ENCODE results near the gene RFXANK. TPM values are rescaled to one million over a fixed set of nuclear protein-coding genes. Genes with fewer than 3 reads are reported as not detected.
"Not testable (repeated sequence)": the region's sequence is repeated elsewhere in the genome, so short reads cannot be mapped to it uniquely, and the experiment has no call there.

Gene RFXANK
- total RNA-seq = 100 to 1,000 TPM; 110 to 121 TPM

- peaks cover 10% of the 10 kb centered on the region for H3K36me3 Mint-ChIP-seq
- peaks cover 34% of the 10 kb centered on the region for H3K4me1 Mint-ChIP-seq
- CTCF ChIA-PET = interaction anchor here (0.8 to 3.0 kb wide), 7 partner anchors 10 to 298 kb away, joined by 3 to 29 read pairs (median 4); partner anchors contain the start of gene NR2C2AP
- peak within 1 kb of the TSS; percentile 90 for H3K4me3 Mint-ChIP-seq
- H3K9me3 Mint-ChIP-seq (ENCODE audit: low read depth) = no peaks in the 10 kb centered on the region
- peak within 1 kb of the TSS; percentile 98 for H3K27ac Mint-ChIP-seq
- DNase-seq (peak; percentile 100), ATAC-seq (peak; percentile 92)
- H3K27me3 Mint-ChIP-seq = no peaks in the 10 kb centered on the region
Observed at GRCh38 chr19:19192078-19192882, at the start of gene RFXANK, which contains the start of gene BORCS8. TSS of gene RFXANK (plus strand) at chr19:19192258. CDS start at chr19:19193947, 1,689 bp downstream. TSS of gene BORCS8 (minus strand) at chr19:19192152. CDS start at chr19:19192117, 35 bp downstream.

- Mint-ChIP-seq H3K4me1 (peaks cover 19% of the 10 kb centered on the region), H3K4me3 (no peak overlapping the region), H3K9me3 (ENCODE audit: low read depth) (no peaks in the 10 kb centered on the region), H3K27ac (no peak overlapping the region), H3K36me3 (no peaks in the 10 kb centered on the region), H3K27me3 (no peaks in the 10 kb centered on the region)
- DNase-seq (no peak), ATAC-seq (no peak)
- CTCF ChIA-PET = interaction anchor here (2.0 to 3.8 kb wide), 3 partner anchors 14 to 33 kb away, joined by 4 to 12 read pairs (median 8); no protein-coding TSS in a partner anchor
Observed at GRCh38 chr19:19142347-19142746, 49.7 kb upstream of the RFXANK start.

- ATAC-seq (no peak), DNase-seq (no peak)
- Mint-ChIP-seq H3K36me3 (no peaks in the 10 kb centered on the region), H3K9me3 (ENCODE audit: low read depth) (no peaks in the 10 kb centered on the region), H3K4me1 (no peaks in the 10 kb centered on the region), H3K4me3 (no peak overlapping the region), H3K27ac (no peak overlapping the region), H3K27me3 (no peaks in the 10 kb centered on the region)
- CTCF ChIA-PET = interaction anchor here (0.6 to 2.4 kb wide), 22 partner anchors 9 to 345 kb away, joined by 3 to 20 read pairs (median 3); partner anchors contain the start of gene BORCS8
Observed at GRCh38 chr19:19145281-19145680, 46.8 kb upstream of the RFXANK start.

- H3K36me3 Mint-ChIP-seq = no peaks in the 10 kb centered on the region
- no peaks in the 10 kb centered on the region for H3K27me3 Mint-ChIP-seq
- no peaks in the 10 kb centered on the region for H3K4me1 Mint-ChIP-seq
- no peak overlapping the region for H3K27ac Mint-ChIP-seq
- DNase-seq = peak; percentile 90
- no peaks in the 10 kb centered on the region for H3K9me3 Mint-ChIP-seq (ENCODE audit: low read depth)
- CTCF ChIA-PET = interaction anchor here (0.6 to 2.4 kb wide), 24 partner anchors 9 to 344 kb away, joined by 3 to 20 read pairs (median 3); partner anchors contain the start of gene BORCS8
- H3K4me3 Mint-ChIP-seq = no peak overlapping the region
- peak; percentile 83 for ATAC-seq
Observed at GRCh38 chr19:19145684-19146608, 46.1 kb upstream of the RFXANK start.

- Mint-ChIP-seq H3K9me3 (ENCODE audit: low read depth) (no peaks in the 10 kb centered on the region), H3K4me1 (no peaks in the 10 kb centered on the region), H3K27ac (no peak overlapping the region), H3K27me3 (no peaks in the 10 kb centered on the region), H3K36me3 (no peaks in the 10 kb centered on the region), H3K4me3 (no peak overlapping the region)
- no peak for ATAC-seq
- CTCF ChIA-PET = interaction anchor here (0.6 to 2.6 kb wide), 7 partner anchors 12 to 79 kb away, joined by 3 to 20 read pairs (median 5); no protein-coding TSS in a partner anchor
- DNase-seq = no peak
Observed at GRCh38 chr19:19146865-19147264, 45.2 kb upstream of the RFXANK start.

- Mint-ChIP-seq H3K4me1 (no peaks in the 10 kb centered on the region), H3K27me3 (no peaks in the 10 kb centered on the region), H3K27ac (no peak overlapping the region), H3K4me3 (no peak overlapping the region), H3K9me3 (ENCODE audit: low read depth) (no peaks in the 10 kb centered on the region), H3K36me3 (no peaks in the 10 kb centered on the region)
- CTCF ChIA-PET = interaction anchor here (0.7 to 2.6 kb wide), 4 partner anchors 11 to 77 kb away, joined by 3 to 16 read pairs (median 5); partner anchors contain the start of gene NR2C2AP
- DNase-seq (no peak), ATAC-seq (no peak)
Observed at GRCh38 chr19:19147344-19147743, 44.7 kb upstream of the RFXANK start.

GRCh38 chr19:19148504-19148903 is 43.6 kb upstream of the RFXANK start:
- H3K4me1 Mint-ChIP-seq; H3K36me3 Mint-ChIP-seq; H3K9me3 Mint-ChIP-seq (ENCODE audit: low read depth); ATAC-seq; H3K27ac Mint-ChIP-seq; H3K27me3 Mint-ChIP-seq; DNase-seq; H3K4me3 Mint-ChIP-seq: not testable (repeated sequence)
- CTCF ChIA-PET = interaction anchor here (0.8 to 2.6 kb wide), 5 partner anchors 8 to 167 kb away, joined by 3 to 16 read pairs (median 5); no protein-coding TSS in a partner anchor

GRCh38 chr19:19149435-19149834 is 42.6 kb upstream of the RFXANK start:
- no peak overlapping the region for H3K4me3 Mint-ChIP-seq
- no peaks in the 10 kb centered on the region for H3K9me3 Mint-ChIP-seq (ENCODE audit: low read depth)
- H3K27me3 Mint-ChIP-seq = no peaks in the 10 kb centered on the region
- no peaks in the 10 kb centered on the region for H3K4me1 Mint-ChIP-seq
- H3K36me3 Mint-ChIP-seq = no peaks in the 10 kb centered on the region
- CTCF ChIA-PET = interaction anchor here (1.3 to 2.6 kb wide), 2 partner anchors 25 to 166 kb away, joined by 3 to 16 read pairs; no protein-coding TSS in a partner anchor
- no peak for DNase-seq
- ATAC-seq = no peak
- H3K27ac Mint-ChIP-seq = no peak overlapping the region

- H3K9me3 Mint-ChIP-seq (ENCODE audit: low read depth) = no peaks in the 10 kb centered on the region
- no peak overlapping the region for H3K27ac Mint-ChIP-seq
- CTCF ChIA-PET = interaction anchor here (1.6 kb wide), 1 partner anchor 23 kb away, joined by 4 read pairs; no protein-coding TSS in a partner anchor
- H3K36me3 Mint-ChIP-seq = peaks cover 4% of the 10 kb centered on the region
- no peaks in the 10 kb centered on the region for H3K4me1 Mint-ChIP-seq
- no peaks in the 10 kb centered on the region for H3K27me3 Mint-ChIP-seq
- no peak for ATAC-seq
- no peak for DNase-seq
- no peak overlapping the region for H3K4me3 Mint-ChIP-seq
Observed at GRCh38 chr19:19151418-19151817, 40.6 kb upstream of the RFXANK start.

GRCh38 chr19:19152668-19153384 is 39.2 kb upstream of the RFXANK start:
- Mint-ChIP-seq H3K4me3 (no peak overlapping the region), H3K27ac (no peak overlapping the region), H3K36me3 (peaks cover 8% of the 10 kb centered on the region), H3K27me3 (no peaks in the 10 kb centered on the region), H3K9me3 (ENCODE audit: low read depth) (no peaks in the 10 kb centered on the region), H3K4me1 (no peaks in the 10 kb centered on the region)
- CTCF ChIA-PET = interaction anchor here (1.3 kb wide), 1 partner anchor 22 kb away, joined by 4 read pairs; no protein-coding TSS in a partner anchor
- no peak for ATAC-seq
- DNase-seq = no peak

- Mint-ChIP-seq H3K27me3 (no peaks in the 10 kb centered on the region), H3K9me3 (ENCODE audit: low read depth) (no peaks in the 10 kb centered on the region), H3K4me1 (no peaks in the 10 kb centered on the region), H3K27ac (no peak overlapping the region), H3K4me3 (no peak overlapping the region), H3K36me3 (peaks cover 8% of the 10 kb centered on the region)
- ATAC-seq (no peak), DNase-seq (no peak)
- CTCF ChIA-PET = interaction anchor here (0.5 to 1.5 kb wide), 4 partner anchors 9 to 211 kb away, joined by 3 to 6 read pairs (median 4); no protein-coding TSS in a partner anchor
Observed at GRCh38 chr19:19154768-19155494, 37.1 kb upstream of the RFXANK start.

Data from activated CD8-positive, alpha-beta memory T cell treated with anti-CD3 and anti-CD28 coated beads, Interleukin-2, amount 10 ng/mL, durations not matched to agents 7 days and 5 days (primary cell).